Osteoblast (primary cell): Measurements from ENCODE around the gene FAM13A. TPM values are rescaled to one million over a fixed set of nuclear protein-coding genes. Genes with fewer than 3 reads are reported as not detected.

Experiments
- DNase-seq: peaks from one replicate; pipeline ENCODE4 v3.0.0; 2011; ENCODE audit warnings: low spot score, mixed read lengths; ENCODE audit not compliant: insufficient read length; ENCODE audit errors: missing footprints
- H2AFZ ChIP-seq: 2 replicates; pipeline ENCODE4 v1.6.0; 2011; ENCODE audit warnings: mild to moderate bottlenecking, low read length
- H3K27ac ChIP-seq: 2 replicates; pipeline ENCODE4 v1.5.1; 2011; ENCODE audit warnings: mild to moderate bottlenecking, low read depth, low read length, moderate library complexity
- H3K27me3 ChIP-seq: 2 replicates; pipeline ENCODE4 v1.6.0; 2012; ENCODE audit warnings: mild to moderate bottlenecking, control low read depth, inconsistent platforms, low read length, moderate library complexity; ENCODE audit not compliant: insufficient read depth
- H3K36me3 ChIP-seq: 2 replicates; pipeline ENCODE4 v1.5.1; 2011; ENCODE audit warnings: mild to moderate bottlenecking, low read length, control low read depth, moderate library complexity; ENCODE audit not compliant: insufficient read depth
- H3K4me1 ChIP-seq: 2 replicates; pipeline ENCODE4 v1.5.1; 2011; ENCODE audit warnings: mild to moderate bottlenecking, low read length, control low read depth, moderate library complexity; ENCODE audit not compliant: insufficient read depth
- H3K4me2 ChIP-seq: 2 replicates; pipeline ENCODE4 v1.6.0; 2011; ENCODE audit warnings: mild to moderate bottlenecking, low read length; ENCODE audit not compliant: insufficient read depth
- H3K4me3 ChIP-seq: fragments of 200-600 bp; sonication (generic); 3 replicates; pipeline ENCODE4 v1.5.1; 2012; ENCODE audit warnings: mild to moderate bottlenecking, low read length, inconsistent platforms; ENCODE audit not compliant: insufficient read depth
- H3K79me2 ChIP-seq: 2 replicates; pipeline ENCODE4 v1.6.0; 2012; ENCODE audit warnings: mild to moderate bottlenecking, low read length, control low read depth, inconsistent platforms; ENCODE audit not compliant: insufficient read depth
- H3K9me3 ChIP-seq: 2 replicates; pipeline ENCODE4 v1.5.1; 2011; ENCODE audit warnings: low read depth, low read length, control low read depth
- H4K20me1 ChIP-seq: 2 replicates; pipeline ENCODE4 v1.6.0; 2012; ENCODE audit warnings: mild to moderate bottlenecking, low read length, control low read depth; ENCODE audit not compliant: insufficient read depth
- total RNA-seq: library from RNA; depleted of rRNA; stranded (reverse); fragments of >200 nt; gene quantifications from 2 replicates; pipeline ENCODE4 v1.2.3, GENCODE V29; 2012
- TF ChIP-seq, protein P1 (sequence below): IDR thresholded peaks from 2 replicates; pipeline ENCODE4 v1.5.1; 2011; ENCODE audit warnings: mild to moderate bottlenecking, low read depth, low read length, moderate library complexity; ENCODE audit errors: extremely low read depth

Gene FAM13A
- total RNA-seq, 1 donor: 18.8 TPM

DNA sequence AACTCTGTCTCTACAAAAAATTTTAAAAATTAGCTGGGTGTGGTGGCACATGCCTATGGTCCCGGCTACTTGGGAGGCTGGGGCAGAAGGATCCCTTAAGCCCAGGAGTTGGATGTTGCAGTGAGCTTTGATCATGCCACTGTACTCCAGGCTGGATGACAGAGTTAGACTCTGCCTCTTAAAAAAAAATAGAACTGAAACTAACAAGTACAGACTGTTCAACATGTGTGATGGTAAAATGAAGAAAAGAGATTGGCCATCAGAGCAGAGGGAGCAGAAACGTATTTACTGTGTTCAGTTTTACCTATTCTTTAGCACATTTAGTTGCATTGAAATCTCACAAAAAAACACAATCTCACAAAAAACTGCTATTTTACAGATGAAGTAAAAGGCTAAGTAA is 281.5 kb downstream of the FAM13A start:
- Histone ChIP-seq H3K36me3 (no peaks in the 10 kb centered on the region), H3K27ac (no peak overlapping the region), H3K9me3 (no peaks in the 10 kb centered on the region), H3K4me1 (no peaks in the 10 kb centered on the region), H3K79me2 (no peaks in the 10 kb centered on the region), H4K20me1 (no peaks in the 10 kb centered on the region), H3K27me3 (no peaks in the 10 kb centered on the region), H3K4me2 (no peak overlapping the region), H2AFZ (no peak overlapping the region), H3K4me3 (no peak overlapping the region)
- TF ChIP-seq, protein P1, sequence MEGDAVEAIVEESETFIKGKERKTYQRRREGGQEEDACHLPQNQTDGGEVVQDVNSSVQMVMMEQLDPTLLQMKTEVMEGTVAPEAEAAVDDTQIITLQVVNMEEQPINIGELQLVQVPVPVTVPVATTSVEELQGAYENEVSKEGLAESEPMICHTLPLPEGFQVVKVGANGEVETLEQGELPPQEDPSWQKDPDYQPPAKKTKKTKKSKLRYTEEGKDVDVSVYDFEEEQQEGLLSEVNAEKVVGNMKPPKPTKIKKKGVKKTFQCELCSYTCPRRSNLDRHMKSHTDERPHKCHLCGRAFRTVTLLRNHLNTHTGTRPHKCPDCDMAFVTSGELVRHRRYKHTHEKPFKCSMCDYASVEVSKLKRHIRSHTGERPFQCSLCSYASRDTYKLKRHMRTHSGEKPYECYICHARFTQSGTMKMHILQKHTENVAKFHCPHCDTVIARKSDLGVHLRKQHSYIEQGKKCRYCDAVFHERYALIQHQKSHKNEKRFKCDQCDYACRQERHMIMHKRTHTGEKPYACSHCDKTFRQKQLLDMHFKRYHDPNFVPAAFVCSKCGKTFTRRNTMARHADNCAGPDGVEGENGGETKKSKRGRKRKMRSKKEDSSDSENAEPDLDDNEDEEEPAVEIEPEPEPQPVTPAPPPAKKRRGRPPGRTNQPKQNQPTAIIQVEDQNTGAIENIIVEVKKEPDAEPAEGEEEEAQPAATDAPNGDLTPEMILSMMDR: no peak
- no peak for DNase-seq

DNA sequence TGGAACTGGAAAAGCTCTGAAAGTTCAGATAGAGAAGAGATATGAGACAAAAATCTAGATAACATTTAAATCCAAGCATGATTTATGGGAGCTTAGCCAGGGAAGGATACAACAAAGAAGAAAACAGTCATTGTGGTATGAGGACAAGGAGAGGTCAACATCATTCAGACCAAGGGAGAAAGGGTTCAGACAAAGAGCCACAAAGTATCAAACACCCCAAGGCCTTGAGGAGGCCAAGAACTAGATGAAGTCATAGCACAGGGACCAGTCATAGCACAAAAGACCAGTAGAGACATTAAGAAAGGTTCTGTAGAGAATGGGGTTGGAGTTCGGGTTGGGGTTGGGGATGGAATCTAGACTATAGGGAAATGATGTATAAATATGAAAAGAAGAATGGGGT is 282.0 kb downstream of the FAM13A start:
- Histone ChIP-seq H3K4me2 (no peak overlapping the region), H3K36me3 (no peaks in the 10 kb centered on the region), H4K20me1 (no peaks in the 10 kb centered on the region), H2AFZ (no peak overlapping the region), H3K27me3 (no peaks in the 10 kb centered on the region), H3K4me1 (no peaks in the 10 kb centered on the region), H3K4me3 (no peak overlapping the region), H3K79me2 (no peaks in the 10 kb centered on the region), H3K9me3 (no peaks in the 10 kb centered on the region), H3K27ac (no peak overlapping the region)
- DNase-seq: no peak
- TF ChIP-seq, protein P1: no peak

DNA sequence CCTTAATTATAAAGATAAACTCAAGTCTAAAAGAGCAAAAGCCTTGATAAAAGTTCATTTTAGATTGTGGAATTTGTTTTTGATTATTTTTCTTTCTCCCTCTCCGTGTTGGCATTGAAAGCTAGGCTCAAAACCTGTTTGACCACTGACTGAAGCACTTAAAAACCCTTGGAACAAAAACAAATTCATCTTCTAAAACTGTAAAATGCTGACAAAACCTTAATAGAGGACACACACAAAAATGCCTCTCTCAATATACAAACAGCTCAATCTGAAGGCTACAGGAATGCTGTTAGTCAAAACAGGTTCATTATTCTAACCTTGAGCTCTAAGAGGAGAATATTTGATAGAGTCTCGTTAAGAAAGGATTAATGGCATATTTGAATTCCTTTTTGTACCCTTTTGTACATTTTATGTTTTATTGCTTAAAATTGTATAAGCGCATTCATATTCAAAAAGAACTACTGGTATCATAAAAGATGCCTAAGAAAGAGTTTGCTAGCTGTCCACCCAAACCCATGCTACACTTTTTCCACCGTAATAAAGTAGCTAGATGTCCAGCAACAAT is 285.0 kb downstream of the FAM13A start:
- no peaks in the 10 kb centered on the region for H3K9me3 ChIP-seq
- no peaks in the 10 kb centered on the region for H3K27me3 ChIP-seq
- H3K4me1 ChIP-seq: no peaks in the 10 kb centered on the region
- H3K4me2 ChIP-seq: no peak overlapping the region
- H3K79me2 ChIP-seq: no peaks in the 10 kb centered on the region
- H2AFZ ChIP-seq: no peak overlapping the region
- H4K20me1 ChIP-seq: no peaks in the 10 kb centered on the region
- no peak for DNase-seq
- no peak overlapping the region for H3K27ac ChIP-seq
- TF ChIP-seq, protein P1: no peak
- H3K36me3 ChIP-seq: no peaks in the 10 kb centered on the region
- H3K4me3 ChIP-seq: no peak overlapping the region

DNA sequence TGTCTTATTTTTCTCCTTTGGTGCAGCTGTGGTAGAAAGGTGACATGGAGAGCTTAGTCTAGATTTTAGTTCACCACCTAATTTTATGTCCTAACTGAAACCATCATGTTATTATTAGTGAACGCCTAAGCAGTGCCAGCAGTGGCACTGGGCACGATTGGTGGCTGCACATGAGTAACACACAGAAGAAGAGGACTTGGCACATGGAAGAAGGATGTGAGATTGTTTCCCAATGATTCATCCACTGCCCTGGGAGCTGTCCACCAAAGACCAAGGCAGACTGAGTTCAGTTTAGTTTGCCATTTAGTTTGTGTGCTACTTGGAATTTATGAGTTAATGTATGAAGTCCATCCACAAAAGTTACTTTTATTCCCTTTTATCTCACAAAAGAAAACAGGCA is 291.3 kb downstream of the FAM13A start:
- H3K27me3 ChIP-seq: no peaks in the 10 kb centered on the region
- H4K20me1 ChIP-seq: no peaks in the 10 kb centered on the region
- H3K27ac ChIP-seq: no peak overlapping the region
- peaks cover 13% of the 10 kb centered on the region for H3K4me1 ChIP-seq
- H2AFZ ChIP-seq: no peak overlapping the region
- H3K79me2 ChIP-seq: no peaks in the 10 kb centered on the region
- no peak overlapping the region for H3K4me3 ChIP-seq
- no peaks in the 10 kb centered on the region for H3K9me3 ChIP-seq
- TF ChIP-seq, protein P1: no peak
- peak; percentile 69 for DNase-seq
- H3K36me3 ChIP-seq: no peaks in the 10 kb centered on the region
- H3K4me2 ChIP-seq: peak overlapping the region; percentile 19
